DOHH2 (cell line): ENCODE measurements around the gene MRPL55.

Source experiments
- H3F3A ChIP-seq: fragments of 200-600 bp; sonication (generic), shearing (Covaris generic); 2 replicates; pipeline ENCODE4 v1.6.0; 2016; ENCODE audit warnings: antibody characterized with exemption, mild to moderate bottlenecking; ENCODE audit not compliant: control insufficient read depth, insufficient read depth
- H3K27ac ChIP-seq: fragments of 200-600 bp; sonication (generic); 2 replicates; pipeline ENCODE4 v1.5.1; 2014; ENCODE audit warnings: low read depth, mild to moderate bottlenecking, low read length, moderate library complexity
- H3K27me3 ChIP-seq: fragments of 200-600 bp; sonication (generic); 2 replicates; pipeline ENCODE4 v1.6.1; 2014; ENCODE audit warnings: mild to moderate bottlenecking, low read length, mixed read lengths; ENCODE audit not compliant: control insufficient read depth
- H3K36me3 ChIP-seq: fragments of 200-600 bp; sonication (generic); 2 replicates; pipeline ENCODE4 v1.6.1; 2014; ENCODE audit warnings: mild to moderate bottlenecking, low read length, moderate library complexity, mixed read lengths; ENCODE audit not compliant: control insufficient read depth
- H3K4me1 ChIP-seq: fragments of 200-600 bp; sonication (generic); 2 replicates; pipeline ENCODE4 v1.6.1; 2014; ENCODE audit warnings: mild to moderate bottlenecking, low read length, mixed read lengths; ENCODE audit not compliant: control insufficient read depth
- H3K4me2 ChIP-seq: fragments of 200-600 bp; sonication (generic); 2 replicates; pipeline ENCODE4 v1.6.0; 2014; ENCODE audit warnings: mild to moderate bottlenecking, low read length, moderate library complexity
- H3K4me3 ChIP-seq: fragments of 200-600 bp; sonication (generic); 2 replicates; pipeline ENCODE4 v1.5.1; 2014; ENCODE audit warnings: mild to moderate bottlenecking, low read length, mixed read lengths
- H3K79me2 ChIP-seq: fragments of 200-600 bp; sonication (generic); 2 replicates; pipeline ENCODE4 v1.6.1; 2014; ENCODE audit warnings: mild to moderate bottlenecking, low read length, mixed read lengths; ENCODE audit not compliant: control insufficient read depth
- H3K9me2 ChIP-seq: fragments of 200-600 bp; sonication (generic); replicated peaks from 2 replicates; pipeline ENCODE4 v1.6.1; 2014; ENCODE audit warnings: mild to moderate bottlenecking, low read length, mixed read lengths; ENCODE audit not compliant: control insufficient read depth
- H3K9me3 ChIP-seq: fragments of 200-600 bp; sonication (generic); 2 replicates; pipeline ENCODE4 v1.6.1; 2014; ENCODE audit warnings: antibody characterized with exemption, low read length, mixed read lengths; ENCODE audit not compliant: control insufficient read depth, insufficient read depth
- H4K20me1 ChIP-seq: fragments of 200-600 bp; sonication (generic); 2 replicates; pipeline ENCODE4 v1.6.0; 2014; ENCODE audit warnings: low read depth, mild to moderate bottlenecking, antibody characterized with exemption, low read length, moderate library complexity; ENCODE audit not compliant: control insufficient read depth, insufficient read depth
- CTCF ChIP-seq: fragments of 200-600 bp; sonication (generic); IDR thresholded peaks from one replicate; pipeline ENCODE4 v1.5.1; 2014; ENCODE audit warnings: antibody characterized with exemption, mild to moderate bottlenecking, low read depth, low read length; ENCODE audit not compliant: poor library complexity, severe bottlenecking
- EZH2phosphoT487 ChIP-seq: fragments of 200-600 bp; sonication (generic); IDR thresholded peaks from 2 replicates; pipeline ENCODE4 v1.6.1; 2017; ENCODE audit warnings: borderline replicate concordance, mild to moderate bottlenecking, antibody characterized with exemption, low read length, moderate library complexity, mixed read lengths

MRPL55 gene

GRCh38 chr1:228106800-228107054 lies 2.4 kb downstream of the MRPL55 start:
- peaks cover 7% of the 10 kb centered on the region; the same call in 1 of the 2 replicates for H3F3A ChIP-seq
- no peaks in the 10 kb centered on the region for H3K9me3 ChIP-seq
- H3K4me2 ChIP-seq, result no peak overlapping the region
- no peaks in the 10 kb centered on the region for H3K9me2 ChIP-seq
- no peak overlapping the region for H3K27ac ChIP-seq
- H3K27me3 ChIP-seq, result no peaks in the 10 kb centered on the region
- H3K4me1 ChIP-seq, result peaks cover 32% of the 10 kb centered on the region
- H4K20me1 ChIP-seq, result no peaks in the 10 kb centered on the region
- H3K4me3 ChIP-seq, result no peak overlapping the region
- TF ChIP-seq EZH2phosphoT487 (no peak), CTCF (no peak)
- peaks cover 40% of the 10 kb centered on the region for H3K79me2 ChIP-seq
- peaks cover 25% of the 10 kb centered on the region for H3K36me3 ChIP-seq

- Histone ChIP-seq H3K9me2 (no peaks in the 10 kb centered on the region), H3K36me3 (peaks cover 30% of the 10 kb centered on the region), H3K9me3 (no peaks in the 10 kb centered on the region), H3K79me2 (peaks cover 45% of the 10 kb centered on the region), H3K4me1 (peaks cover 37% of the 10 kb centered on the region), H3K4me3 (no peak overlapping the region), H3K27me3 (no peaks in the 10 kb centered on the region), H4K20me1 (no peaks in the 10 kb centered on the region; the same call in 1 of the 2 replicates), H3K27ac (no peak overlapping the region), H3K4me2 (no peak overlapping the region), H3F3A (peaks cover 12% of the 10 kb centered on the region)
- TF ChIP-seq EZH2phosphoT487, result no peak
- no peak for TF ChIP-seq CTCF
Observed at GRCh38 chr1:228105996-228106799, 2.9 kb downstream of the MRPL55 start.

- H3K4me2 ChIP-seq, result no peak overlapping the region
- H3K9me2 ChIP-seq, result no peaks in the 10 kb centered on the region
- peaks cover 41% of the 10 kb centered on the region for H3K4me1 ChIP-seq
- peaks cover 45% of the 10 kb centered on the region for H3K79me2 ChIP-seq
- no peak overlapping the region for H3K27ac ChIP-seq
- no peak overlapping the region for H3K4me3 ChIP-seq
- H4K20me1 ChIP-seq, result no peaks in the 10 kb centered on the region; the same call in 1 of the 2 replicates
- peaks cover 36% of the 10 kb centered on the region for H3K36me3 ChIP-seq
- no peaks in the 10 kb centered on the region for H3K9me3 ChIP-seq
- peaks cover 17% of the 10 kb centered on the region for H3F3A ChIP-seq
- TF ChIP-seq CTCF (no peak), EZH2phosphoT487 (no peak)
- no peaks in the 10 kb centered on the region for H3K27me3 ChIP-seq
Observed at GRCh38 chr1:228105270-228105995, 3.7 kb downstream of the MRPL55 start.
